ENCODE data around the gene DOCK10. TPM values are rescaled to one million over a fixed set of nuclear protein-coding genes. Genes with fewer than 3 reads are reported as not detected.

Gene DOCK10
- total and polyA plus RNA-seq, 2 experiments from 2014 or later, result 1.1 to 3.2 TPM

DNA sequence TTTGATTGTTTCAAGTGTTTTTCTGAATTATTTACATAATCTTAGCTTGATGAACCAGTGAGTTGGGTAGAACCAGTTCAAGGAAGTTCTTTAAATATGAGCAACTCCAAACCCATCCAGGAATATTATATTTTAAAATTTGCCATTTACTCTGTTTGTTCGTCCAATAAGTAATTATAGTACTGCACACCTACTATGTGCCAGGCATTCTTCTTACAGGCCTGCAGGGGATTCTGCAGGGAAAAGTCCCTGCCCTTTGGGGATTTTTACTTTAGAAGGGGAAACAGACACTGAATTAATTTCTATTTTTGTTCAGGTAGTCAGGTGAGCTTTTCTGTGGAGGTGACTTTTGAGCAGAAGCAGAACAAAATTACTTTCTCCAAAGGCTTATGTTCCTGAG, 146.9 kb downstream of the DOCK10 start:
- WGBS (ENCODE audit: low lambda C conversion rate, missing lambda C conversion rate), result 93% methylated on average over 1 of the region's 1 CpG
- Histone ChIP-seq H3K4me3 (no peak overlapping the region), H3K4me2 (no peak overlapping the region), H3K27ac (no peak overlapping the region), H4K20me1 (ENCODE audit: insufficient read depth, poor library complexity, severe bottlenecking) (no peaks in the 10 kb centered on the region), H3K27me3 (no peaks in the 10 kb centered on the region), H3K36me3 (replicated peaks; ENCODE audit: insufficient read depth, low read depth) (no peaks in the 10 kb centered on the region), H2AFZ (no peak overlapping the region), H3K9me2 (replicated peaks; ENCODE audit: insufficient read depth) (no peaks in the 10 kb centered on the region), H3K4me1 (ENCODE audit: insufficient read depth) (no peaks in the 10 kb centered on the region), H3K79me2 (no peaks in the 10 kb centered on the region), H3K9me3 (ENCODE audit: low read depth) (no peaks in the 10 kb centered on the region)
- TF ChIP-seq EZH2phosphoT487 (IDR thresholded peaks at IDR 0.05; ENCODE audit: low read depth, severe bottlenecking, unreplicated experiment) (no peak), EZH2 (IDR thresholded peaks at IDR 0.05; ENCODE audit: borderline replicate concordance) (no peak)
- TF ChIP-seq, protein P1, sequence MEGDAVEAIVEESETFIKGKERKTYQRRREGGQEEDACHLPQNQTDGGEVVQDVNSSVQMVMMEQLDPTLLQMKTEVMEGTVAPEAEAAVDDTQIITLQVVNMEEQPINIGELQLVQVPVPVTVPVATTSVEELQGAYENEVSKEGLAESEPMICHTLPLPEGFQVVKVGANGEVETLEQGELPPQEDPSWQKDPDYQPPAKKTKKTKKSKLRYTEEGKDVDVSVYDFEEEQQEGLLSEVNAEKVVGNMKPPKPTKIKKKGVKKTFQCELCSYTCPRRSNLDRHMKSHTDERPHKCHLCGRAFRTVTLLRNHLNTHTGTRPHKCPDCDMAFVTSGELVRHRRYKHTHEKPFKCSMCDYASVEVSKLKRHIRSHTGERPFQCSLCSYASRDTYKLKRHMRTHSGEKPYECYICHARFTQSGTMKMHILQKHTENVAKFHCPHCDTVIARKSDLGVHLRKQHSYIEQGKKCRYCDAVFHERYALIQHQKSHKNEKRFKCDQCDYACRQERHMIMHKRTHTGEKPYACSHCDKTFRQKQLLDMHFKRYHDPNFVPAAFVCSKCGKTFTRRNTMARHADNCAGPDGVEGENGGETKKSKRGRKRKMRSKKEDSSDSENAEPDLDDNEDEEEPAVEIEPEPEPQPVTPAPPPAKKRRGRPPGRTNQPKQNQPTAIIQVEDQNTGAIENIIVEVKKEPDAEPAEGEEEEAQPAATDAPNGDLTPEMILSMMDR (IDR thresholded peaks at IDR 0.05; ENCODE audit: poor library complexity), result no peak
- DNase-seq (ENCODE audit: low spot score), result no peak

DNA sequence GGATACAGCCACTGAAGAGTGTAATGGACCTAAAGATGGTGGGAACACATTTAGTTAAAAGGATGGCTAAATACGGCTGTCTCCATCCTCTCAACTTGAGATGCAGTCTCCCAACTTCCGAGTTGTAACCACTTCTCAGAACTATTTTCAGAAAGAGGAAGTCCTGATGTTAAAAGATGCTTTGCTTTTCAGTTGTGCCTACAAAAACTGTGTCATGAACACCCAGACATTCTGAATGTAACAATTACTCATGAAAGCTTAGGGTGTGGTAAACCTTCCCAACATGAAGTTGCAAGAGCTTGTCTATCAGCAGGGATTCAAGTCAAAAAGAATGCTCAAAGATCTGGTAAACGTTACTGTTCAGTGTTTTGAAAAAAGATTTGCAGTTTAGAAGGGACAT, 147.9 kb downstream of the DOCK10 start:
- 86% methylated on average over 3 of the region's 3 CpGs for WGBS (ENCODE audit: low lambda C conversion rate, missing lambda C conversion rate)
- no peaks in the 10 kb centered on the region for H3K9me2 ChIP-seq (replicated peaks; ENCODE audit: insufficient read depth)
- no peak for DNase-seq (ENCODE audit: low spot score)
- H3K27ac ChIP-seq, result no peak overlapping the region
- no peaks in the 10 kb centered on the region for H3K79me2 ChIP-seq
- H3K36me3 ChIP-seq (replicated peaks; ENCODE audit: insufficient read depth, low read depth), result no peaks in the 10 kb centered on the region
- no peaks in the 10 kb centered on the region for H3K27me3 ChIP-seq
- TF ChIP-seq, protein P1 (IDR thresholded peaks at IDR 0.05; ENCODE audit: poor library complexity), result no peak
- TF ChIP-seq EZH2phosphoT487 (IDR thresholded peaks at IDR 0.05; ENCODE audit: low read depth, severe bottlenecking, unreplicated experiment) (no peak), EZH2 (IDR thresholded peaks at IDR 0.05; ENCODE audit: borderline replicate concordance) (no peak)
- no peaks in the 10 kb centered on the region for H3K9me3 ChIP-seq (ENCODE audit: low read depth)
- H3K4me1 ChIP-seq (ENCODE audit: insufficient read depth), result no peaks in the 10 kb centered on the region
- no peak overlapping the region for H3K4me2 ChIP-seq
- no peak overlapping the region for H3K4me3 ChIP-seq
- H4K20me1 ChIP-seq (ENCODE audit: insufficient read depth, poor library complexity, severe bottlenecking), result no peaks in the 10 kb centered on the region
- no peak overlapping the region for H2AFZ ChIP-seq

DNA sequence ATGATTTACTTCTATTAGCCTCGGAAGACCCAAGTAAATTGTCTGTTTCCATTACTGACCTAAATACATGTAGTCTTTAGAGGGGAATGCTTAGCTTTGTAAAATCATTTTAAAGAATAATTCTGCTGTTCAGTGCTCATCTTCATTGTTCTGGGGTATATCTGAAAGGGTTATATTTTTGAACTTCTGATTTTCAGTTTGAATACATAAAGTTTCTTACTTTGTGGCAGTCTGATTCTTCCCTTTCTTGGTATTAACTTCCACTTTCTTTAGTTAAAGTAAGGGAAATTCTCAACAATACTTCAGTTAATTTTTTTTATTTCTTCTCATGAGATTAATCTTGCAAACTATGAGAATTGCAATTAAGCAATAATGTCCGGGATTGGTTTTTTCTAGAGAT, 148.4 kb downstream of the DOCK10 start:
- Histone ChIP-seq H3K4me2 (no peak overlapping the region), H3K79me2 (no peaks in the 10 kb centered on the region), H2AFZ (no peak overlapping the region), H3K9me2 (replicated peaks; ENCODE audit: insufficient read depth) (no peaks in the 10 kb centered on the region), H4K20me1 (ENCODE audit: insufficient read depth, poor library complexity, severe bottlenecking) (no peaks in the 10 kb centered on the region), H3K4me3 (no peak overlapping the region), H3K9me3 (ENCODE audit: low read depth) (no peaks in the 10 kb centered on the region), H3K4me1 (ENCODE audit: insufficient read depth) (no peaks in the 10 kb centered on the region), H3K36me3 (replicated peaks; ENCODE audit: insufficient read depth, low read depth) (no peaks in the 10 kb centered on the region), H3K27me3 (no peaks in the 10 kb centered on the region), H3K27ac (no peak overlapping the region)
- DNase-seq (ENCODE audit: low spot score), result no peak
- TF ChIP-seq EZH2 (IDR thresholded peaks at IDR 0.05; ENCODE audit: borderline replicate concordance), result no peak
- no peak for TF ChIP-seq EZH2phosphoT487 (IDR thresholded peaks at IDR 0.05; ENCODE audit: low read depth, severe bottlenecking, unreplicated experiment)
- TF ChIP-seq, protein P1 (IDR thresholded peaks at IDR 0.05; ENCODE audit: poor library complexity), result no peak
- WGBS (ENCODE audit: low lambda C conversion rate, missing lambda C conversion rate), result 79% methylated on average over 2 of the region's 2 CpGs
